Stimulated activated CD4-positive, alpha-beta T cell treated with anti-CD3 and anti-CD28 coated beads, Interleukin-12 subunit alpha, Interleukin-12 subunit beta, amount 100 ng/mL, for 4 hours (primary cell): Measurements from ENCODE around the gene HOXC10.

ENCODE experiments used
- DNase-seq: peaks from one replicate; pipeline ENCODE4 v3.0.0-alpha.2; 2020

Gene HOXC10

GRCh38 chr12:53950789-53951576 is 34.0 kb upstream of the HOXC10 start:
- DNase-seq: no peak

GRCh38 chr12:53951577-53952334 is 33.2 kb upstream of the HOXC10 start:
- DNase-seq: no peak

- DNase-seq: no peak
These were observed 32.6 kb upstream of the HOXC10 start for GRCh38 chr12:53952335-53952694.

- no peak for DNase-seq
These were observed 31.8 kb upstream of the HOXC10 start for GRCh38 chr12:53952871-53953734.

GRCh38 chr12:53953831-53954693 is 30.9 kb upstream of the HOXC10 start:
- DNase-seq: no peak

GRCh38 chr12:53954694-53955035 is 30.3 kb upstream of the HOXC10 start, which contains the start of gene HOXC12:
HOXC12 (plus strand) TSS chr12:53954903; CDS start chr12:53954930, 27 bp downstream.
- DNase-seq: no peak

- DNase-seq: no peak
These were observed 29.7 kb upstream of the HOXC10 start for GRCh38 chr12:53955036-53955775.

GRCh38 chr12:53955776-53956250 is 29.1 kb upstream of the HOXC10 start:
- DNase-seq: no peak

GRCh38 chr12:53956251-53956887 is 28.6 kb upstream of the HOXC10 start:
- DNase-seq: no peak

GRCh38 chr12:53956914-53957536 is 27.9 kb upstream of the HOXC10 start:
- DNase-seq: no peak

GRCh38 chr12:53958128-53958527 is 26.8 kb upstream of the HOXC10 start:
- no peak for DNase-seq

- no peak for DNase-seq
These were observed 25.6 kb upstream of the HOXC10 start for GRCh38 chr12:53959314-53959713.

- no peak for DNase-seq
These were observed 24.5 kb upstream of the HOXC10 start for GRCh38 chr12:53960187-53961024.

GRCh38 chr12:53961025-53961761 is 23.8 kb upstream of the HOXC10 start:
- DNase-seq: no peak

GRCh38 chr12:53963005-53963404 is 21.9 kb upstream of the HOXC10 start:
- no peak for DNase-seq

GRCh38 chr12:53963434-53964314 is 21.3 kb upstream of the HOXC10 start:
- DNase-seq: no peak

- no peak for DNase-seq
These were observed 20.6 kb upstream of the HOXC10 start for GRCh38 chr12:53964315-53964713.
